Gastrocnemius medialis (tissue), 4 donors: ENCODE measurements around the gene PLD3. TPM values are rescaled to one million over a fixed set of nuclear protein-coding genes. Genes with fewer than 3 reads are reported as not detected.

Experiments used
- ATAC-seq, 2 donors: fragments of 150-250 bp; one replicate each; pipeline ENCODE4 v1.9.1; 2016
- DNase-seq, 2 donors: peaks; one replicate each; pipeline ENCODE4 v3.0.0-alpha.2; 2019
- H3K27ac ChIP-seq, 4 donors: fragments of 200-600 bp; sonication (generic); 1 replicate in 1 of 4; 2 replicates in 3 of 4; pipeline ENCODE4 v1.5.1; 2016 to 2018; ENCODE audit warnings: mild to moderate bottlenecking in 2 of 4, moderate library complexity in 1 of 4
- H3K27me3 ChIP-seq, 3 donors: fragments of 200-600 bp; sonication (generic) in 2 of 3; 1 replicate in 1 of 3; 2 replicates in 2 of 3; pipeline versions ENCODE4 v1.5.1 to v1.6.0; 2016 to 2019; ENCODE audit warnings: mild to moderate bottlenecking in 1 of 3, moderate library complexity in 1 of 3
- H3K36me3 ChIP-seq, 2 donors: fragments of 200-600 bp; sonication (generic) in 1 of 2; one replicate each; pipeline ENCODE4 v1.5.1; 2017 to 2018
- H3K4me1 ChIP-seq, 2 donors: fragments of 200-600 bp; sonication (generic) in 1 of 2; one replicate each; pipeline ENCODE4 v1.5.1; 2016 to 2017; ENCODE audit warnings: mild to moderate bottlenecking in 2 of 2
- H3K4me3 ChIP-seq, 4 donors: fragments of 200-600 bp; sonication (generic) in 3 of 4; 1 replicate in 1 of 4; 2 replicates in 3 of 4; pipeline ENCODE4 v1.5.1; 2016 to 2019; ENCODE audit warnings: mild to moderate bottlenecking in 2 of 4
- H3K9me3 ChIP-seq, 3 donors: fragments of 200-600 bp; sonication (generic) in 2 of 3; 1 replicate in 1 of 3; 2 replicates in 2 of 3; pipeline ENCODE4 v1.5.1; 2016 to 2019
- POLR2A ChIP-seq, 2 donors: fragments of 450-650 bp; IDR thresholded peaks; one replicate each; pipeline ENCODE4 v1.6.1; 2017; ENCODE audit warnings: antibody characterized with exemption in 2 of 2, mild to moderate bottlenecking in 2 of 2, moderate library complexity in 2 of 2
- in situ Hi-C, 4 donors: fragments of 200-750 bp; cut with MboI; loops; one replicate each; pipeline versions ENCODE4 v1.15.0 to v1.8.0; 2017; ENCODE audit warnings: low sequenced_read_pairs in 4 of 4
- intact Hi-C: fragments of 100-400 bp; cut with DNase I; formaldehyde crosslinking; loops from one replicate; pipeline ENCODE4 v1.15.1; 2023; ENCODE audit warnings: low total_unique reads
- total RNA-seq, 4 donors: library from RNA; depleted of rRNA; stranded (reverse); fragments of >200 nt; gene quantifications; one replicate each; pipeline versions ENCODE4 v1.1.0 to v1.2.3, GENCODE V29; 2016
- TF ChIP-seq, protein P1 (sequence below), 5 experiments: fragments of 450-650 bp in 3 of 5; fragments of 200-600 bp in 2 of 5; sonication (generic) in 2 of 5; IDR thresholded peaks in 4 of 5; conservative IDR thresholded peaks in 1 of 5; 1 replicate in 4 of 5; 2 replicates in 1 of 5; pipeline ENCODE4 v1.5.1; 2016 to 2019; ENCODE audit warnings: antibody characterized with exemption in 5 of 5, mild to moderate bottlenecking in 3 of 5, moderate library complexity in 3 of 5

Gene PLD3
- total RNA-seq, 4 donors from 2014 or later: 136 to 198 (median 190) TPM

GRCh38 chr19:40320558-40320935 lies 27.9 kb upstream of the PLD3 start:
- ATAC-seq (no peak), DNase-seq (no peak)
- intact Hi-C loops (no loop called here), in situ Hi-C loops (no loop called here)
- H3K36me3 ChIP-seq: peaks cover 3 to 59% of the 10 kb centered on the region in 2 donors
- H3K4me3 ChIP-seq: no peak overlapping the region
- H3K27ac ChIP-seq: no peak overlapping the region
- no peaks in the 10 kb centered on the region for H3K27me3 ChIP-seq
- H3K4me1 ChIP-seq: no peaks in the 10 kb centered on the region
- no peaks in the 10 kb centered on the region for H3K9me3 ChIP-seq
- TF ChIP-seq, protein P1, sequence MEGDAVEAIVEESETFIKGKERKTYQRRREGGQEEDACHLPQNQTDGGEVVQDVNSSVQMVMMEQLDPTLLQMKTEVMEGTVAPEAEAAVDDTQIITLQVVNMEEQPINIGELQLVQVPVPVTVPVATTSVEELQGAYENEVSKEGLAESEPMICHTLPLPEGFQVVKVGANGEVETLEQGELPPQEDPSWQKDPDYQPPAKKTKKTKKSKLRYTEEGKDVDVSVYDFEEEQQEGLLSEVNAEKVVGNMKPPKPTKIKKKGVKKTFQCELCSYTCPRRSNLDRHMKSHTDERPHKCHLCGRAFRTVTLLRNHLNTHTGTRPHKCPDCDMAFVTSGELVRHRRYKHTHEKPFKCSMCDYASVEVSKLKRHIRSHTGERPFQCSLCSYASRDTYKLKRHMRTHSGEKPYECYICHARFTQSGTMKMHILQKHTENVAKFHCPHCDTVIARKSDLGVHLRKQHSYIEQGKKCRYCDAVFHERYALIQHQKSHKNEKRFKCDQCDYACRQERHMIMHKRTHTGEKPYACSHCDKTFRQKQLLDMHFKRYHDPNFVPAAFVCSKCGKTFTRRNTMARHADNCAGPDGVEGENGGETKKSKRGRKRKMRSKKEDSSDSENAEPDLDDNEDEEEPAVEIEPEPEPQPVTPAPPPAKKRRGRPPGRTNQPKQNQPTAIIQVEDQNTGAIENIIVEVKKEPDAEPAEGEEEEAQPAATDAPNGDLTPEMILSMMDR (IDR thresholded peaks at IDR 0.05 in 4 of 5, conservative IDR thresholded peaks at IDR 0.05 in 1 of 5): no peak
- TF ChIP-seq POLR2A (IDR thresholded peaks at IDR 0.05): no peak

- no peak overlapping the region for H3K27ac ChIP-seq
- no peak for TF ChIP-seq POLR2A (IDR thresholded peaks at IDR 0.05)
- TF ChIP-seq, protein P1 (IDR thresholded peaks at IDR 0.05 in 4 of 5, conservative IDR thresholded peaks at IDR 0.05 in 1 of 5): no peak
- no peaks in the 10 kb centered on the region for H3K4me1 ChIP-seq
- DNase-seq (no peak), ATAC-seq (no peak)
- peaks cover 3 to 65% of the 10 kb centered on the region in 2 donors for H3K36me3 ChIP-seq
- in situ Hi-C loops: no loop called here
- intact Hi-C loops: no loop called here
- no peak overlapping the region for H3K4me3 ChIP-seq
- H3K9me3 ChIP-seq: no peaks in the 10 kb centered on the region
- H3K27me3 ChIP-seq: no peaks in the 10 kb centered on the region
These were observed 27.4 kb upstream of the PLD3 start for GRCh38 chr19:40321076-40321475.

- in situ Hi-C loops: no loop called here
- no peak for ATAC-seq
These were observed 26.8 kb upstream of the PLD3 start for GRCh38 chr19:40321566-40322270.

DNA sequence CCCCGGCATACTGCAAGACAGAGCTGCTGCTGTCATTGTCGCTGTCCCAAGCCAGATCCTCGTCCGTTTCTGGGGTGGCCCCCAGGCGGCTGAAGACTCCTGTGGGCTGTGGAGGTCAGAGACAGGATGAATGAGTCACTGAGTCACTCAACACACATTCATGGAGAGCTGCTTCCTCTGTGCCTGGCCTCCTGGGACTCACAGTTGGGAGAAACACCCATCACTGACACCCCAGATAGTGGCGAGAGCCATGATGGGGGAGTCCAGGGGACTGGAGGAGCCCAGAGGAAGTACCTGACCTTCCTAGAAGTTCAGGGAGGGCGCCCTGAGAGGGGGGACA lies 26.3 kb upstream of the PLD3 start:
- no peak for ATAC-seq
- peaks cover 3 to 74% of the 10 kb centered on the region in 2 donors for H3K36me3 ChIP-seq

More at GRCh38 chr19:40321566-40322270, 26.8 kb upstream of the PLD3 start:
- intact Hi-C loops: no loop called here
- H3K4me1 ChIP-seq: no peaks in the 10 kb centered on the region
- H3K9me3 ChIP-seq: no peaks in the 10 kb centered on the region
- H3K36me3 ChIP-seq: peaks cover 3 to 71% of the 10 kb centered on the region in 2 donors
- DNase-seq: no peak
- no peaks in the 10 kb centered on the region for H3K27me3 ChIP-seq
- TF ChIP-seq, protein P1 (IDR thresholded peaks at IDR 0.05 in 4 of 5, conservative IDR thresholded peaks at IDR 0.05 in 1 of 5): no peak
- no peak for TF ChIP-seq POLR2A (IDR thresholded peaks at IDR 0.05)
- no peak overlapping the region for H3K4me3 ChIP-seq
- no peak overlapping the region for H3K27ac ChIP-seq

More for the DNA sequence above, 26.3 kb upstream of the PLD3 start:
- Histone ChIP-seq H3K4me3 (no peak overlapping the region), H3K4me1 (no peaks in the 10 kb centered on the region), H3K9me3 (no peaks in the 10 kb centered on the region), H3K27ac (no peak overlapping the region), H3K27me3 (no peaks in the 10 kb centered on the region)
- intact Hi-C loops (no loop called here), in situ Hi-C loops (no loop called here)
- no peak for TF ChIP-seq POLR2A (IDR thresholded peaks at IDR 0.05)
- TF ChIP-seq, protein P1 (IDR thresholded peaks at IDR 0.05 in 4 of 5, conservative IDR thresholded peaks at IDR 0.05 in 1 of 5): no peak
- DNase-seq: no peak
